Activated CD8-positive, alpha-beta memory T cell treated with anti-CD3 and anti-CD28 coated beads, Interleukin-2, amount 50 U/mL, for 24 hours (primary cell): ENCODE data around the gene DRAM2.
"Not testable (repeated sequence)": the region's sequence is repeated elsewhere in the genome, so short reads cannot be mapped to it uniquely, and the experiment has no call there.

ENCODE experiments used
- DNase-seq: peaks from one replicate; pipeline ENCODE4 v3.0.0-alpha.2; 2020; ENCODE audit errors: extremely low read depth

The DRAM2 gene

GRCh38 chr1:111142356-111142975, 2.6 kb upstream of the DRAM2 start:
- no peak for DNase-seq

DNA sequence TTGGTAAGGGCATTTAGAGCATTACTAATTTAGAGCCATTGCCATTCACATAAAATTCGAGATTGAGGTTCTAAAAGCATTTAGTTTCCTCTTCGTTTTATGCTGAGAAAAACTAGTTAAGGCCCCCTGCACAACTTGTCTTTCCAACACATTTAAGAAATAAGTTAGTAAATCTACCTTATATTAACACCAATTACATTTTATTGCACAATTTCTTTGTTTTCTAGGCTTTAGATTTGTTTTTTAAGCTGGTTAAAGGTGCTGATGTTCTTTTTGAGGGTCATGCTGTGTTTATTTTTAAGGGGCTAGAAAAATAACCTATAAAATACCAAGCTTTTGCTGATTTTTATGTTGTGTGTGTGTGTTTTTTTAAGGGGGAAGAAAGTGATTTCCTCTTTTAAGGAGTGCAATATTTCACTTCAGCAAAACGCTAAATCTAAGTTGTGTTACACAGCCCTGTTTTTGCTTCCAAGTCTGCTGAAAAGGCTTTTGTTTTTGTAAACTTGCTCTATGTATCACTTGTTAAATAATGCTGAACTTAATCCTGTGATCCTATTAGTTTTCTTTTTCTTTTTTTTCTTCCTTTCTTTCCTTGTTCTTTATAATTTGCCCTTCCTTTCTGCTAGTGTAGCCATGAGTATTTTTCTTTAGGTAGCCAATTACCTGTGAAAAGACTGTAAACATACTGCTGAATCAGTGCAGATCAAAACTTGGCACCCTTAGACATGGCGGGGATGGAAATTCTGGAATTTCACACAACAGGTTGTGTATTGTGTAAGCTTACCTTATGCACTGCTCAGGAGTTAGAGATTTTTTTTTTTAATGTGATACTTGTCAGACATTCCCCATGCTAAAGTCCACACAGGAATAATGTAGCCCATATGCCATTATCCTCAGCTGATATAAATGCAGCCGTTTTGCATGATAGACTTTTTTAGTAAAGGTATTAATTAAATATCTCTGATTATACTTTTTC, 1.6 kb upstream of the DRAM2 start:
- no peak for DNase-seq

GRCh38 chr1:111140680-111140967, 731 bp upstream of the DRAM2 start:
- no peak for DNase-seq

DNA sequence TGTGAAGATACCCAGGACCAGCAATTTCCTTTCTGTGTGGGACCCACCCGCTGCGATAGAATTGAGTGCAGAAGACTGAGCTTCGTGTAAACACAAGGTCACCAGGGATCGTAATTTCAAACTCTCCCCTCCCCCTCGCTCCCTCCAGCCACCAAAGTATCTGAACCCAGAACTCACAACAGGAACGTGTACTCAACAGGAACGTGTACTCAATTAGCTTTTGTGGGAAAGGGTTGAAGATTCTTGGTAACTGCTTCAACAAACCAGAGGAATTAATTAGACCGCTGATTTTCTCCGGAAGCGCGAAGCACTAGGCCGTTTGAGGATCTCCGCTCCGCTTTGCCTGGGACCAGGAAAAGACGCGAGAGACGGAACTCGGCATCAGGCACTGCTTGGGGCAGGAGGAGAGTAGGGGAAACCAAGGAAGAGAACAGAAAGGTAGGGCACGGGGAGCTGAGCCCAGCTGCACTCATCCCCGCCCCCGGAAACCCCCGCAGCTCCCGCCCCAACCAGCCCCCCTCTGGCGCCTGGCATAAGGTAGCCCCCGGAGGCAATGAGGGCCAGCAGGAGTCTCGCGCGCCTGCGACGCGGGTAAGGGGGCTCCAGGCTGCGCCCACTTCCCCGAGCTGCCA, 453 bp downstream of the DRAM2 start:
- peak; percentile 2 for DNase-seq

GRCh38 chr1:111133866-111134265, 6.0 kb downstream of the DRAM2 start:
- DNase-seq: no peak

DNA sequence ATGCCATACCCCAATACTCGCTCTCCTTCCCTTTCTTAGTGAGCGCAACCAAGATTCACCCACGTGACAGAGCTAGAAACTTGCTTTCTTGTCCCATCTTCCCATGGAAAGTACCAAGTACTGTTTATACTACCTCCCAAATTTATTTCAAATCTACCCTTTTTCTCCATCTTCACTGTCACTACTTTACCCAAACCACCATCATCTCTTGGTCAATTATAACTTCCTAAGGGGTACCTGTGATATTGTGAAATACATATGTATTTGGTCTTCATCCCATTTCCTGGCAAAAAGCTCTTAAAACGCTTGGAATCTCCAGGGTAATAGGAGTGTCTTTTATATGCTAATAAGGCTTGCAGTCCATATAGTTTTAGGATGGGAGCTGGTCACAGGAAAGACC, 8.2 kb downstream of the DRAM2 start:
- DNase-seq: no peak

GRCh38 chr1:111129376-111129775, 10.5 kb downstream of the DRAM2 start:
- no peak for DNase-seq

GRCh38 chr1:111127923-111128643, 11.8 kb downstream of the DRAM2 start:
- DNase-seq: no peak

DNA sequence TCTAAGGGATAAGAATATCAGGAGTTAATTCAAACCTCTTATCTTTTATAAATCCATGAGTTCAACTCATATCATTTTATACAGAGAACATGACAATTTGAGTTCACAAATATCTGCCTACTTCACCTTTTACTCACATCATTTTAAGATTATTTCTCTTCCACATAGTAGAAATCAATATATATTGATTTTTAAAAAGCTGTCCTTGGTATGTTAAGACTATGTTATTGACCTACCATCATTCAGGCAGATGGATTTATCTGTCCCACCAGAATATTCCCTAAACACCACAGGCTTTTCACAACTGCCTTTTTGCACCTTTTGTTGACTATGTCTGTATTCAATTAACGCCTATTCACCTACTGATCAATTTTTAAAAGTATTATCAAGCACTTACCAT, 13.5 kb downstream of the DRAM2 start:
- no peak for DNase-seq

- no peak for DNase-seq
These were observed 23.4 kb downstream of the DRAM2 start for GRCh38 chr1:111116496-111116895.

DNA sequence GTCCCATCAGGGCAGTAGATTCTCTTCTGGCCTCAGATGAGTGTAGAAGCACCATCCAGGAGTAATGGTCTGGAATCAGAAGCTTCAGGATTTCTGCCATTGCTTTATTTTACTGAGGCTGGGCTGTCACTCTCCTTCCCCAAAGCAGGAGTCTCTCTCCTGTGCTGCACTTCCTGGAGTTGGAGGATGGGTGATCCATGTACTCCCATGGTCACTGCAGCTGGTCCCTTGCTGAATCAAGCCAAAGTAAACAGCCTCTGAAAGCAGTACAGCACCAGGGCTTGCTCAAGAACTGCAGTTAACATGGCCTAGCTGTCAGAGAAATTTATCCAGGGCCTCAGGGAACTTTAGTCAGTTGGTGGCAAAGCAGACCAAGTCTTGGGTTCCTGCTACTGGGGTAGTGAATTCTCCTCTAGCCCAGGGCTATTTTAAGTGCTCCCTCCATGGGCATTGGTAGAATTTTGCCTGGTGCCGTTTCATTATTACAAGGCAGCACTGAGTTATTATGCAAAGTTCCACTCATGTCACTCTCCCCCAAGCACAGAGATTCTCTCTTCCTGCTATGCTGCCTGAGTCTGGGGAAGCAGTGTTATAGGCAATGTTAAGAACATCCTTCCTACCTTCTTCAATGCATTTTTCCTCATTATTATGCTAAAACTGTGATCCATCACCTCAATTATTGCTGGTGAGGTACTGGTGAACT, 29.5 kb downstream of the DRAM2 start:
- no peak for DNase-seq

GRCh38 chr1:111104981-111105380, 34.9 kb downstream of the DRAM2 start:
- no peak for DNase-seq

DNA sequence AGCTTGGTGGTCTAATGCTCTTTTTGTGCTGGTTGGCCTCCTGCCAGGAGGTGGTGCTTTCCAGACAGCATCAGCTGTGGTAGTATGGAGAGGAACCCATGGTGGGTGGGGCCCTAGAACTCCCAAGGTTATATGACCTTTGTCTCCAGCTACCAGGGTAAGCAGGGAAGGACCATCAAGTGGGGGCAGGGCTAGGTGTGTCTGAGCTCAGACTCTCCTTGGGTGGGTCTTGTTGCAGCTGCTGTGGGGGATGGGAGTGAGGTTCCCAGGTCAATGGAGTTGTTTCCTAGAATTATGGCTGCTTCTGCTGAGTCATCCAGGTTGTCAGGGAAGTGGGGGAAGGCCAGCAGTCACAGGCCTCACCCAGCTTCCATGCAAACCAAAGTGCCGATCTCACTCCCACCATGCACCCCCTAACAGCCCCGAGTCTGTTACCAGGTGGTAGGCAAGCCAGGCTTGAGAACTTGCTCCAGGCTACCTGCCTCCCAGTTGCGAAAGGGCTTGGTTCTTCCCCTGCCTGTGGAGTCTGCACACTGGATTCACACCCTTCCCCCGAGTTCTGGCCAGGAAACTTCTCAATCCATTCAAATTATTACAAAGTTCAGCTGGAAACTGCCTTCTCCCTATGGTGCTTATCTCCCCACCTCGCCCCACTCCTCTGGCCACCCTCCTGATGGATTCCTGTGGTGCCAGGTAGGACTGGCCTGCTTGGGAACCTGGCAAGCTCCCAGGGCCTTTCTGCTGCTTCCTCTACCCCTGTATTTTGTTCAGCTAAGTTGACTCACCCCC, 37.8 kb downstream of the DRAM2 start:
- no peak for DNase-seq

DNA sequence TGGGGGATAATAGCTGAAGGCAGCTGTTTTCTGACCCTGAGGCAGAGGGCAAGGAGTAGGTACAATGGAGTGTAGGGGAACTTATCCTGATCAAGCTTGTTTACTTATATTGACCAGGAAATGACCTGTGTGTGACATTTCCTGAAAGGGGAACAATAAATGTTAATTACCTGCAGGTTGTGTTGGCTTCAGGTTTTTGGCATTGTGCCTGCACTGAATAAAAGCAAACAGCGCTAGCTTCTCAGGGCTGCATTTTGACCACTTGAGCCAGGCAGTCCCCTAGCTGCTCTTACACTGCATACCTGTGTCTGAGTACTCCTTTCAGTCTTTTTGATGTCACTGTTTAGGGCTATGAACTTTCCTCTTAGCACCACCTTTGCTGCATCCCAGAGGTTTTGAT, 40.6 kb downstream of the DRAM2 start:
- no peak for DNase-seq

- no peak for DNase-seq
These were observed 42.4 kb downstream of the DRAM2 start for GRCh38 chr1:111097356-111098099.

DNA sequence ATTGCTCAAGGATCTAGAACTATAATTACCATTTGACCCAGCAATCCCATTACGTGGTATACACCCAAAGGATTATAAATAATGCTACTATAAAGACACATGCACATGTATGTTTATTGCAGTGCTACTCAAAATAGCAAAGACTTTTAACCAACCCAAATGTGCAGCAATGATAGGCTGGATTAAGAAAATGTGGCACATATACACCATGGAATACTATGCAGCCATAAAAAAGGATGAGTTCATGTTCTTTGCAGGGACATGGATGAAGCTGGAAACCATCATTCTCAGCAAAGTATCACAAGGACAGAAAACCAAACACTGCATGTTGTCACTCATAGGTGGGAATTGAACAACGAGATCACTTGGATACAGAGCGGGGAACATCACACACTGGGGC, 44.5 kb downstream of the DRAM2 start:
- not testable (repeated sequence) for DNase-seq

- DNase-seq: no peak
These were observed 50.3 kb downstream of the DRAM2 start for GRCh38 chr1:111089638-111090037.

DNA sequence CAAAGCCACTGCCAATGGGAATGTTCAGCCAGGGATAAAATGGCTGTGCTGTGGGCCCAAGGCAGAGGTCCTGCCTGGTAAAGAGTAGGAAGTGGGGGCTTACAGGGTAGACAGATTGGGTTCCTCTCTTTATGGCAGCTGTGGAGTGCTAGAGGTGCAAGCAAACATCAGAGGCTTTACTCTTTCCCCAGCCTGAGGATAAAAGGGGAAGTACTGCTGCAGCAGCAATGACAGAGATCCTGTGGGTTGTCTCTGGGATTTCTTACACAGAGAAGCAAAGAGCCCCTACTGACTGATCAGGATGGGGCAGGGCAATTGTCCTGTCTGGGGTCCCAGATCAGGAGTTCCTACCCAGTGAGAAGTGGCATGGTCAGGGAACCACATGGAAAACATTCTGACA, 54.2 kb downstream of the DRAM2 start:
- no peak for DNase-seq

- no peak for DNase-seq
These were observed 54.9 kb downstream of the DRAM2 start for GRCh38 chr1:111084999-111085398.
